ENCODE data around the gene TLK1. TPM values are rescaled to one million over a fixed set of nuclear protein-coding genes. Genes with fewer than 3 reads are reported as not detected.

TLK1 gene
- total and polyA plus RNA-seq, 2 of the 4 experiments (the other 2 are of a cell fraction) = 7.3 to 12.5 TPM

GRCh38 chr2:170999654-171000053, 161.0 kb downstream of the TLK1 start:
- TF ChIP-seq MAFK (IDR thresholded peaks at IDR 0.05; ENCODE audit: low read depth, low read length) (no peak), USF2 (IDR thresholded peaks at IDR 0.05; ENCODE audit: low read depth, low read length) (no peak), FOS (IDR thresholded peaks at IDR 0.05; ENCODE audit: low read depth, low read length) (no peak), CHD1 (IDR thresholded peaks at IDR 0.05; ENCODE audit: low read depth, low read length) (no peak), RCOR1 (IDR thresholded peaks at IDR 0.05; ENCODE audit: insufficient replicate concordance, low read length) (no peak), CTCF (conservative IDR thresholded peaks at IDR 0.05; ENCODE audit: low read depth, low read length) (no peak), MXI1 (IDR thresholded peaks at IDR 0.05; ENCODE audit: borderline replicate concordance, low read depth, low read length) (no peak), MAZ (IDR thresholded peaks at IDR 0.05; ENCODE audit: borderline replicate concordance, low read depth, low read length) (no peak), NFE2L2 (IDR thresholded peaks at IDR 0.05; ENCODE audit: low read depth, low read length) (no peak), RFX5 (IDR thresholded peaks at IDR 0.05; ENCODE audit: low read depth, low read length) (no peak), CEBPB (IDR thresholded peaks at IDR 0.05; ENCODE audit: low read depth, low read length) (no peak), BHLHE40 (IDR thresholded peaks at IDR 0.05; ENCODE audit: low read depth, low read length) (no peak), RAD21 (IDR thresholded peaks at IDR 0.05; ENCODE audit: low read length) (no peak), SMC3 (IDR thresholded peaks at IDR 0.05; ENCODE audit: low read depth, low read length) (no peak), POLR2A (IDR thresholded peaks at IDR 0.05; ENCODE audit: low read depth, low read length) (no peak), ELK1 (IDR thresholded peaks at IDR 0.05; ENCODE audit: borderline replicate concordance, low read depth, low read length) (no peak)
- H3K27me3 ChIP-seq (ENCODE audit: control insufficient read depth, insufficient read depth, low read length) = no peaks in the 10 kb centered on the region
- POLR2A ChIA-PET (ENCODE audit: unreplicated experiment) = no interaction called here
- dilution Hi-C loops (cut with HindIII; ENCODE audit: low sequenced_read_pairs, unreplicated experiment) (no loop called here), in situ Hi-C loops (cut with MboI; ENCODE audit: low sequenced_read_pairs) (no loop called here), intact Hi-C loops (cut with micrococcal nuclease) (loop anchor here (5.0 kb wide), 1 partner anchor 148 kb away; no protein-coding TSS in a partner anchor)
- H2BK5ac ChIP-seq (ENCODE audit: low read depth, low read length, poor library complexity, severe bottlenecking) = no peak overlapping the region
- no peak overlapping the region for H3K9ac ChIP-seq (ENCODE audit: low read depth, low read length)
- H3K36me3 ChIP-seq (ENCODE audit: control insufficient read depth, insufficient read depth, low read length) = peaks cover 13% of the 10 kb centered on the region
- H3K79me1 ChIP-seq (ENCODE audit: low read depth in 1 of 2, low read length in 2 of 2) = peaks cover 8 to 9% of the 10 kb centered on the region in 2 experiments; a peak in 2 of 4 replicates
- no peak overlapping the region for H3K4ac ChIP-seq (ENCODE audit: low read depth, low read length)
- no peaks in the 10 kb centered on the region; the same call in 1 of the 2 replicates for H3K9me1 ChIP-seq (ENCODE audit: insufficient read depth, low read length)
- H3K23ac ChIP-seq (ENCODE audit: low read depth, low read length) = no peak overlapping the region
- no peak overlapping the region for H4K91ac ChIP-seq (ENCODE audit: insufficient read depth, low read depth, low read length)
- H3K9me3 ChIP-seq (ENCODE audit: control insufficient read depth, insufficient read depth, low read length) = no peaks in the 10 kb centered on the region
- H3K27ac ChIP-seq (ENCODE audit: insufficient read depth, low read length) = no peak overlapping the region
- H2AK5ac ChIP-seq (ENCODE audit: low read depth, low read length) = no peak overlapping the region
- H4K5ac ChIP-seq (ENCODE audit: low read depth, low read length) = no peak overlapping the region
- no peak overlapping the region for H4K8ac ChIP-seq (ENCODE audit: low read depth in 2 of 2, low read length in 2 of 2)
- H3K4me2 ChIP-seq (ENCODE audit: low read depth, low read length) = no peak overlapping the region
- H2AK9ac ChIP-seq (replicated peaks; ENCODE audit: low read depth, low read length, poor library complexity) = no peak overlapping the region
- no peak overlapping the region for H2BK15ac ChIP-seq (ENCODE audit: low read depth, low read length)
- H3K18ac ChIP-seq (ENCODE audit: low read depth, low read length) = no peak overlapping the region
- BruUV-seq (replicated peaks) = no TSS peak
- H4K20me1 ChIP-seq (ENCODE audit: insufficient read depth, low read length) = no peaks in the 10 kb centered on the region
- no peak overlapping the region for H3K4me3 ChIP-seq (ENCODE audit: insufficient read depth, low read depth, low read length)
- no peaks in the 10 kb centered on the region; the same call in 1 of the 2 replicates for H3K4me1 ChIP-seq (ENCODE audit: control insufficient read depth, insufficient read depth, low read length)
- DNase-seq (no peak), ATAC-seq (ENCODE audit: low read depth) (no peak)
- 100% methylated on average over 4 of the region's 6 CpGs; no CpG with 5 or more reads in 1 of the 2 experiments for WGBS, 2 experiments (ENCODE audit: extremely low coverage in 2 of 2, insufficient read length in 1 of 2)
- CTCF ChIA-PET = no interaction called here
- H2BK20ac ChIP-seq (ENCODE audit: low read depth, low read length) = no peak overlapping the region
- no peak overlapping the region for H3K56ac ChIP-seq (ENCODE audit: extremely low read depth, insufficient read depth, low read length)
- no peak overlapping the region for H3K14ac ChIP-seq (replicated peaks; ENCODE audit: low read depth, low read length)
- H2BK120ac ChIP-seq (ENCODE audit: low read depth, low read length) = no peak overlapping the region
- H2AFZ ChIP-seq (replicated peaks; ENCODE audit: low read length, poor library complexity) = no peak overlapping the region
